Psoas muscle (tissue), 8 donors: ENCODE measurements around the gene C14orf132. TPM values are rescaled to one million over a fixed set of nuclear protein-coding genes. Genes with fewer than 3 reads are reported as not detected.

Experiments
- ATAC-seq, 4 donors: fragments of 200-7000 bp; cut with Tn5 transposase; one replicate each; pipeline ENCODE4 v1.9.1; 2020; ENCODE audit warnings: moderate library complexity in 3 of 4, mild to moderate bottlenecking in 2 of 4
- DNase-seq, 2 donors: peaks; one replicate each; pipeline ENCODE4 v3.0.0-alpha.2; 2020
- H3K27ac ChIP-seq: fragments of 200-600 bp; one replicate; pipeline ENCODE4 v1.8.0; 2022
- H3K27me3 ChIP-seq, 3 donors: fragments of 200-600 bp in 1 of 3; one replicate each; pipeline versions ENCODE4 v1.6.1 to v1.8.0; 2013 to 2022; ENCODE audit warnings: low read length in 2 of 3, mild to moderate bottlenecking in 2 of 3, moderate library complexity in 1 of 3; ENCODE audit not compliant: insufficient read depth in 3 of 3
- H3K36me3 ChIP-seq, 2 donors: fragments of 200-600 bp in 1 of 2; one replicate each; pipeline versions ENCODE4 v1.6.1 to v1.8.0; 2013 to 2022; ENCODE audit warnings: low read depth in 1 of 2, mild to moderate bottlenecking in 1 of 2, moderate library complexity in 1 of 2; ENCODE audit not compliant: insufficient read depth in 1 of 2
- H3K4me1 ChIP-seq: fragments of 200-600 bp; one replicate; pipeline ENCODE4 v1.8.0; 2022
- H3K4me3 ChIP-seq: fragments of 200-600 bp; one replicate; pipeline ENCODE4 v1.8.0; 2022; ENCODE audit warnings: mild to moderate bottlenecking
- H3K9me3 ChIP-seq: fragments of 200-600 bp; one replicate; pipeline ENCODE4 v1.8.0; 2022
- CTCF ChIP-seq: fragments of 200-600 bp; IDR thresholded peaks from one replicate; pipeline ENCODE4 v1.8.0; 2022; ENCODE audit warnings: antibody characterized with exemption
- WGBS, 3 donors: extraction: QIAGEN DNeasy Blood & Tissue Kit; methylation state at CpG; one replicate each; pipeline versions ENCODE4 v1.1.6 to v1.1.7; 2013; 5-methylcytosine and 5-hydroxymethylcytosine counted together
- intact Hi-C, 2 donors: fragments of 100-400 bp; cut with DNase I; formaldehyde crosslinking; loops; one replicate each; pipeline versions ENCODE4 v1.11.0 to v1.14.2; 2022
- polyA plus RNA-seq, 3 donors: library from polyadenylated mRNA; stranded (reverse); fragments of 200-250 nt; gene quantifications; one replicate each; pipeline ENCODE4 v1.2.3, GENCODE V29; 2013
- total RNA-seq, 4 donors: library from RNA; stranded (reverse); fragmentation: NEBNext Ultra II Directional in 2 of 4; extraction: Animal tissue kit (Norgen Biotek cat#: 25700) in 2 of 4; gene quantifications; one replicate each; pipeline versions ENCODE4 v1.2.1 to v1.2.4, GENCODE V29; 2021 to 2023
- donor health status: healthy with polysubstance abuse.
- donor health status: DM: no; HTN: no; CAD: no; lungs with moderate emphysema.
- donor health status: Bipolar disorder and iron deficiency.
- donor health status: healthy.
- donor health status: DM: yes; HTN: yes; CAD: no.
- donor health status: DM: no; HTN: no; CAD: no.
- donor health status: DM: no; HTN: no; CAD: no.
- donor health status: DM: yes; HTN: yes; CAD: no.

Gene C14orf132
- total and polyA plus RNA-seq, 7 donors = 0.57 to 5.3 (median 0.86) TPM

- TF ChIP-seq CTCF = no peak
- no peak for ATAC-seq
- no peak overlapping the region for H3K27ac ChIP-seq
- intact Hi-C loops = no loop called here
- H3K27me3 ChIP-seq = peaks cover 0 to 48% (median 8%) of the 10 kb centered on the region in 3 donors
- no peak for DNase-seq
- H3K9me3 ChIP-seq = peaks cover 8% of the 10 kb centered on the region
- no peak overlapping the region for H3K4me3 ChIP-seq
- 33 to 42% (median 37%) methylated on average over 4 of the region's 4 CpGs for WGBS, 3 donors
- no peaks in the 10 kb centered on the region for H3K36me3 ChIP-seq
- peaks cover 4% of the 10 kb centered on the region for H3K4me1 ChIP-seq
Observed at GRCh38 chr14:96042248-96042930, 3.2 kb downstream of the C14orf132 start.

GRCh38 chr14:96046630-96047029 lies 7.5 kb downstream of the C14orf132 start:
- H3K4me1 ChIP-seq = no peaks in the 10 kb centered on the region
- H3K4me3 ChIP-seq = no peak overlapping the region
- no peak for DNase-seq
- 90 to 98% (median 98%) methylated on average over 2 of the region's 2 CpGs for WGBS, 3 donors
- no peaks in the 10 kb centered on the region for H3K36me3 ChIP-seq
- no peak overlapping the region for H3K27ac ChIP-seq
- no peak for TF ChIP-seq CTCF
- intact Hi-C loops = no loop called here
- ATAC-seq = no peak
- peaks cover 8% of the 10 kb centered on the region for H3K9me3 ChIP-seq
- peaks cover 0 to 12% (median 4%) of the 10 kb centered on the region in 3 donors for H3K27me3 ChIP-seq

- DNase-seq (no peak), ATAC-seq (no peak)
- H3K9me3 ChIP-seq = peaks cover 8% of the 10 kb centered on the region
- no peaks in the 10 kb centered on the region for H3K36me3 ChIP-seq
- no peak for TF ChIP-seq CTCF
- intact Hi-C loops = no loop called here
- H3K4me1 ChIP-seq = no peaks in the 10 kb centered on the region
- no peak overlapping the region for H3K27ac ChIP-seq
- H3K4me3 ChIP-seq = no peak overlapping the region
- H3K27me3 ChIP-seq = peaks cover 0 to 7% (median 1%) of the 10 kb centered on the region in 3 donors
Observed at GRCh38 chr14:96047101-96047500, 7.9 kb downstream of the C14orf132 start.

- Histone ChIP-seq H3K9me3 (peaks cover 8% of the 10 kb centered on the region), H3K36me3 (no peaks in the 10 kb centered on the region), H3K4me1 (no peaks in the 10 kb centered on the region), H3K4me3 (no peak overlapping the region), H3K27me3 (peaks cover 0 to 5% (median 3%) of the 10 kb centered on the region in 3 donors), H3K27ac (no peak overlapping the region)
- DNase-seq (no peak), ATAC-seq (no peak)
- TF ChIP-seq CTCF = no peak
- intact Hi-C loops = no loop called here
Observed at GRCh38 chr14:96049932-96050331, 10.8 kb downstream of the C14orf132 start.

- H3K27me3 ChIP-seq = peaks cover 0 to 5% (median 0%) of the 10 kb centered on the region in 3 donors
- no peak overlapping the region for H3K27ac ChIP-seq
- H3K9me3 ChIP-seq = peaks cover 6% of the 10 kb centered on the region
- no peaks in the 10 kb centered on the region for H3K36me3 ChIP-seq
- 65 to 71% (median 69%) methylated on average over 4 of the region's 4 CpGs for WGBS, 3 donors
- ATAC-seq (no peak), DNase-seq (no peak)
- intact Hi-C loops = no loop called here
- H3K4me1 ChIP-seq = no peaks in the 10 kb centered on the region
- no peak overlapping the region for H3K4me3 ChIP-seq
- TF ChIP-seq CTCF = no peak
Observed at GRCh38 chr14:96050482-96050881, 11.3 kb downstream of the C14orf132 start.
